GM21381 (cell line): ENCODE results near the gene CHAC1.

Source experiments
- ATAC-seq: cut with Tn5 transposase; IDR thresholded peaks from one replicate; pipeline ENCODE4 v1.9.1; 2021; ENCODE audit warnings: mild to moderate bottlenecking, moderate library complexity; ENCODE audit not compliant: unreplicated experiment

Gene CHAC1

GRCh38 chr15:40923551-40923950 lies 29.7 kb upstream of the CHAC1 start:
- ATAC-seq: no peak

- ATAC-seq: no peak
Observed at GRCh38 chr15:40925495-40925862, 27.8 kb upstream of the CHAC1 start.

GRCh38 chr15:40925863-40926658 lies 27.2 kb upstream of the CHAC1 start:
- no peak for ATAC-seq

GRCh38 chr15:40926659-40927494 lies 26.4 kb upstream of the CHAC1 start:
- ATAC-seq: no peak

- ATAC-seq: no peak
Observed at GRCh38 chr15:40927495-40927872, 25.8 kb upstream of the CHAC1 start.

GRCh38 chr15:40927873-40928806 lies 25.1 kb upstream of the CHAC1 start:
- no peak for ATAC-seq

GRCh38 chr15:40928821-40929659 lies 24.2 kb upstream of the CHAC1 start, which contains the start of gene DLL4:
DLL4 (plus strand) TSS chr15:40929340; CDS start chr15:40929669, 329 bp downstream.
- no peak for ATAC-seq

GRCh38 chr15:40929660-40930429 lies 23.4 kb upstream of the CHAC1 start:
- no peak for ATAC-seq

- no peak for ATAC-seq
Observed at GRCh38 chr15:40930430-40931299, 22.6 kb upstream of the CHAC1 start.

- ATAC-seq: no peak
Observed at GRCh38 chr15:40931300-40932142, 21.8 kb upstream of the CHAC1 start.

- no peak for ATAC-seq
Observed at GRCh38 chr15:40932156-40932555, 21.1 kb upstream of the CHAC1 start.

GRCh38 chr15:40932649-40933516 lies 20.4 kb upstream of the CHAC1 start:
- ATAC-seq: no peak

- no peak for ATAC-seq
Observed at GRCh38 chr15:40933517-40933902, 19.8 kb upstream of the CHAC1 start.

GRCh38 chr15:40934457-40934856 lies 18.8 kb upstream of the CHAC1 start:
- no peak for ATAC-seq

- ATAC-seq: no peak
Observed at GRCh38 chr15:40936234-40936708, 17.0 kb upstream of the CHAC1 start.
